Gastroesophageal sphincter (tissue), 3 donors: ENCODE results near the gene DOCK2.

Experiments used
- CTCF ChIP-seq, 4 experiments: fragments of 200-600 bp in 2 of 4; fragments of 450-650 bp in 2 of 4; sonication (generic) in 1 of 4; IDR thresholded peaks; one replicate each; pipeline ENCODE4 v1.5.1; 2017 to 2019; ENCODE audit warnings: antibody characterized with exemption in 4 of 4, mild to moderate bottlenecking in 2 of 4, moderate library complexity in 2 of 4
- EP300 ChIP-seq: sonication (generic); formaldehyde crosslinking; IDR thresholded peaks from one replicate; pipeline ENCODE4 v1.6.1; 2017; ENCODE audit warnings: antibody characterized with exemption, mild to moderate bottlenecking
- POLR2A ChIP-seq, 2 donors: fragments of 450-650 bp; IDR thresholded peaks; one replicate each; pipeline ENCODE4 v1.6.1; 2017; ENCODE audit warnings: antibody characterized with exemption in 2 of 2, mild to moderate bottlenecking in 2 of 2, moderate library complexity in 1 of 2

- TF ChIP-seq POLR2A (IDR thresholded peaks at IDR 0.05) (no peak), CTCF (IDR thresholded peaks at IDR 0.05) (no peak), EP300 (no peak)
Observed at GRCh38 chr5:169944115-169944514, 307.0 kb downstream of the DOCK2 start.
